Measurements from ENCODE around the gene IL23R.

The IL23R gene

DNA sequence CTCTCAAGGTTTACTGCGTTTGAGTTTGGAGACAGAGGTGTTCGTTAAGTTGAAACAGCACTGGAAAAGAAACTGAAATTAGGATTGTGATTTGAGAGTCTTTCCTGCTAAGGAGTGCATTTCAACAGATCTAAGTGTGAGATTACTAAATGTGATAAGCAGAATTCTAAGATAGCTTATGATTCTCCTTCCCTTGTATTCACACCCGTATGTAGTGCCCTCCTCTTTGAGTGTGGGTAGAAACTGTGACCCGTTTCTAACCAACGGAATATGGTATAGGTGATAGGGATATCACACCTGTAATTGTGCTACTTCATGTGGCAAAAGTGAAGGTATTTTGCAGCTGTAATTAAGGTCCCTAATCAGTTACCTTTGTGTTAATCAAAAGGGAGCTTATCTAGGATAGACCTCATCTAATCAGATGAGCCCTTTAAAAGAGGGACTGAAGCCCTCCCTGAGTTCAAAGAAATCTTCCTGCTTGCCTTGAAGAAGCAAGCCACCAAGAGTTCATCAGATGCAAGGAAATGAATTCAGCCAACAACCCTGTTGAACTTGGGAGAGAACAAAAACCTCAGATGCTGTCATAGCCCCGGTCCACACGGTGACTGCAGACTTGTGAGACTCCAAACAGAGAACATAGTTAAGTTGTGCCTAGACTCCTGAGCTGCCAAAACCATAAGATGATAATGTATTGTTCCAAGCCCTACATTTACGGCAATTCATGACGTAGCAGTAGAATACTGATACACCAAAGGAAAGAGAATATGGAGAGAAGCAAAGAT lies 128.8 kb downstream of the IL23R start:
- DNase-seq (ENCODE audit: insufficient read length, low spot score) (no peak), FAIRE-seq (no peak)

DNA sequence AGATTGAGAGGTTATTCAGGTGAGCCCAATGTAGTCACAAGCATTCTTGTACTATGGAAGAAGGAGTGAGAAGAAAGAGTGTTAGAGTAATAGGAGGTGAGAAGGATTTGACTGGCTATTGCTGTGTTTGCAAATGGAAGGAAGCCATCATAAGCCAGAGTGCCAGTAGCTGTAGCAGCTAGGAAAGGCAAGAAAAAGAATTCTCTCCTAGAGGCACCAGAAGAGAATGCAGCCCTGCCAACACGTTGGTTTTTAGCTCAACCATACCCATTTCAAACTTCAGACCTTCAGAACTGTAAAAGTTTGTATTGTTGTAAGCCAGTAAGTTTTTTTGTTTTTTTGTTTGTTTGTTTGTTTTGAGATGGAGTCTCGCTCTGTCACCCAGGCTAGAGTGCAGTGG lies 132.5 kb downstream of the IL23R start:
- no peak for FAIRE-seq
- DNase-seq (ENCODE audit: insufficient read length, low spot score), result no peak

DNA sequence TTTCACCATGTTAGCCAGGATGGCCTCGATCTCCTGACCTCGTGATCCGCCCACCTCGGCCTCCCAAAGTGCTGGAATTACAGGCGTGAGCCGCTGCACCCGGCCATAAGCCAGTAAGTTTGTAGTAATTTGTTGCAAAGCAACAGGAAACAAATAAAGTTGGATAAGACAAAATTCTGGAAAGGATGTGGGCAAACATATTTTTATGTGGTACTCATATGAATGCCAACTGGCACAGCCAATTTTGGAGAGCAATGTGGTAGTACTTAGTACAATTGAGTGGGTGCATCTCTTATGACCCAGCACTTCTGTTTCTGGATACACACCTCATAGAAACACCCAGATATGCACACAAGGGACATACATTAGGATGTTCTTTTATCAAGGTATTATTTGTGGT lies 133.0 kb downstream of the IL23R start:
- no peak for FAIRE-seq

DNA sequence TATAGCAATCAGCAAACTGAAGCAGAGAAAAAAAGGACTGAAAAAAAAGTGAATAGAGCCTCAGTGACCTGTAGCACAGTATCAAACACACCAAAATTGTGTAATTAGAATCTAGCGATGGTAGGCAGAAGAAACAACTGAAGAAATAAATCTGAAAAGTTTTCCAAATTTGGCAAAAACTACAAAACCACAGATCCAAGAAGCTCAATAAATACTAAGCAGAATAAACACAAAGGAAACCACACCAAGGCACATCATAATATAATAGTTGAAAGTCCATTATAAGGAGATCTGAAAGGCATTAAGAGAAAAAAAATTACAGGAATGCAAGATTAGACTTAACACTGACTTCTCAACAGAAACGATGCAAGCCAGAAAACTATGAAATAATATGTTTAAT lies 134.3 kb downstream of the IL23R start:
- DNase-seq (ENCODE audit: insufficient read length, low spot score) (no peak), FAIRE-seq (no peak)

More for the DNA sequence above, 133.0 kb downstream of the IL23R start:
- no peak for DNase-seq (ENCODE audit: insufficient read length, low spot score)

DNA sequence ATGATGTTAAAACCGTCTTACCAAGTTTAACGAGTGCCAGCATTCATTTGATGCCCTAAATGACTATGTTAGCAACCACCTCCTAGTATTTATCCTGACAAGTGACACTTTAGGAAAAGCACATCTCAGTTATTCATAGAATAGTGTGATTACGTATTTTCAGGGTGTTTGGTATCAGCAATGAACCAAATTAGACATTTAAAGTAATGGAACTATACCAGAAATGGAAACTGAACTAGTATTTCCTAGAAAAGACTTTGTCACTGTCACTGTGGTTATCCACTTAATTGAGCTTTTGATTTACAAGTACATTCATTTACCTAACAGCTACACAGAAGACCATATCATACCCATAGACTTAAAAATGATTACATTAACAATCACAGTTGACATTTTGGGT lies 137.8 kb downstream of the IL23R start:
- no peak for FAIRE-seq
- no peak for DNase-seq (ENCODE audit: insufficient read length, low spot score)

DNA sequence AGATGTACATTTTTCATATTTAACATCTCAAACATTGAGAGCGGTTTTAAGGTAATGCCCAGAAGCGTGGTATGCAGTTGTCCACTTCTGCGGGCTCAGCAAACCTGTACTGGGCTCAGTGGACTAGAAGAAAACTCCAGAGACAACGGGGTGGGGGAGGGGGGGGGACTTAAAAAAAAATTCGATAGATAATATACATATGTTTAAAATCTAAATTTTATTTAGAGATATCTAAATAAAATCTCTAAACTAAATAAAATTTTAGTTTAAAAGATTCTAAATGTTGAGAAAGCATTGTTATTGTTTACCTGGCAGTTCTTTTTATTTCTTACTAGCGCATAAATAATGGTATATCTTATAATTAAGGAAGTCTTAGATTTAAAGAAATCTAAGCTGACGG lies 140.3 kb downstream of the IL23R start:
- FAIRE-seq, result no peak
- no peak for DNase-seq (ENCODE audit: insufficient read length, low spot score)

DNA sequence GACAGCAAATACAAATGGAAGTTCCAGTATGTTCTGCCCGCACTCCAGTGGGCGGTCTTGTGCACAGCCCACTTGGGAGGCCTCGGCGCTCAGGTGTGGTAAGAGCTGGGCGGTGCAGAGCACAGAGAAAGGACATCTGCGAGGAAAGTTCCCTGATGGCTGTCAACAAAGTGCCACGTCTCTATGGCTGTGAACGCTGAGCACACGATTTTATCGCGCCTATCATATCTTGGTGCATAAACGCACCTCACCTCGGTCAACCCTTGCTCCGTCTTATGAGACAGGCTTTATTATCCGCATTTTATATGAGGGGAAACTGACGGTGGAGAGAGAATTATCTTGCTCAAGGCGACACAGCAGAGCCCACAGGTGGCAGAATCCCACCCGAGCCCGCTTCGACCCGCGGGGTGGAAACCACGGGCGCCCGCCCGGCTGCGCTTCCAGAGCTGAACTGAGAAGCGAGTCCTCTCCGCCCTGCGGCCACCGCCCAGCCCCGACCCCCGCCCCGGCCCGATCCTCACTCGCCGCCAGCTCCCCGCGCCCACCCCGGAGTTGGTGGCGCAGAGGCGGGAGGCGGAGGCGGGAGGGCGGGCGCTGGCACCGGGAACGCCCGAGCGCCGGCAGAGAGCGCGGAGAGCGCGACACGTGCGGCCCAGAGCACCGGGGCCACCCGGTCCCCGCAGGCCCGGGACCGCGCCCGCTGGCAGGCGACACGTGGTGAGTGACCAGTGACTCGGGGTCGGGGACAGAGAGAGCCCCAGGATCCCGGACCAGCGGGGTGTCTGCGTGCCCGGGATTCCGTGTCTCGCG lies 141.2 kb downstream of the IL23R start, which contains the start of gene IL12RB2:
Gene IL12RB2, plus strand, starts transcription at position 623 of the 810 bp plus-strand sequence. CDS start 12,496 bp downstream, outside the sequence.
- DNase-seq (ENCODE audit: insufficient read length, low spot score), result no peak
- no peak for FAIRE-seq

DNA sequence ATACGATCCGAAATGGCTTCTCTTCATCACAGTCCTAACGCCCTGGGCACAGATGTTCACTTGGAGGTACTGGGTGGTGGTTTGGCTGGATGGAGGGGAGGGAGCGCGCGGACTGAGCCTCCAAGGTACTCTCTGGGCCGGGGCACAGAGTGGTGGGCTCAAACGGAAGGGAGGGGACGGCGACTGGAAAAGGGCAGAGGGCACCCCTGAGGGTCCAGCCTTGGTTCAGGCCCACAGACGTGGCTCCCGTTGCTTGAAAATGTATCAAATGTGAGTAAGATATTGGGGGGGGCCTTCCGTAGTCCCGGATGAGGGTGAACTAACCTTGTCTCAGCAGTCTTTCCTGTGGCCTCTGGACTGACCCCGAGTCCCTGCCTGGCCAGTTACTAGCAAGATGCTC lies 141.9 kb downstream of the IL23R start:
- FAIRE-seq (no peak), DNase-seq (ENCODE audit: insufficient read length, low spot score) (no peak)

All from HTR-8/SVneo (cell line).